Limb (tissue), 2 donors: ENCODE measurements around the gene PDE4B.

Source experiments
- DNase-seq, 2 donors: peaks; one replicate each; pipeline ENCODE4 v3.0.0-alpha.2; 2016; ENCODE audit errors: extremely low spot score in 2 of 2

PDE4B gene

GRCh38 chr1:66356605-66357004 is 563.9 kb downstream of the PDE4B start:
- DNase-seq: no peak

GRCh38 chr1:66357021-66357420 is 564.3 kb downstream of the PDE4B start:
- no peak for DNase-seq

GRCh38 chr1:66357478-66358197 is 564.9 kb downstream of the PDE4B start:
- no peak for DNase-seq

GRCh38 chr1:66359269-66359668 is 566.6 kb downstream of the PDE4B start:
- DNase-seq: no peak

- DNase-seq: no peak
Observed at GRCh38 chr1:66359815-66360214, 567.1 kb downstream of the PDE4B start.

GRCh38 chr1:66360285-66360724 is 567.6 kb downstream of the PDE4B start:
- no peak for DNase-seq

- DNase-seq: no peak
Observed at GRCh38 chr1:66364578-66365391, 572.1 kb downstream of the PDE4B start.

- DNase-seq: no peak
Observed at GRCh38 chr1:66365635-66366034, 572.9 kb downstream of the PDE4B start.

- no peak for DNase-seq
Observed at GRCh38 chr1:66366634-66367033, 573.9 kb downstream of the PDE4B start.

GRCh38 chr1:66367369-66367768 is 574.7 kb downstream of the PDE4B start:
- DNase-seq: no peak

- no peak for DNase-seq
Observed at GRCh38 chr1:66368261-66368660, 575.6 kb downstream of the PDE4B start.

- no peak for DNase-seq
Observed at GRCh38 chr1:66370462-66370971, 577.8 kb downstream of the PDE4B start.

- DNase-seq: no peak
Observed at GRCh38 chr1:66371233-66372005, 578.7 kb downstream of the PDE4B start.

- no peak for DNase-seq
Observed at GRCh38 chr1:66372522-66373101, 579.9 kb downstream of the PDE4B start.

- no peak for DNase-seq
Observed at GRCh38 chr1:66373157-66373591, 580.5 kb downstream of the PDE4B start.

- DNase-seq: no peak
Observed at GRCh38 chr1:66374148-66374547, 581.5 kb downstream of the PDE4B start.

- no peak for DNase-seq
Observed at GRCh38 chr1:66374561-66375111, 581.9 kb downstream of the PDE4B start.

GRCh38 chr1:66375125-66375524 is 582.4 kb downstream of the PDE4B start:
- DNase-seq: no peak

- no peak for DNase-seq
Observed at GRCh38 chr1:66380452-66381212, 587.9 kb downstream of the PDE4B start.

GRCh38 chr1:66381621-66382275 is 589.1 kb downstream of the PDE4B start:
- no peak for DNase-seq
